H54 (cell line): ENCODE data around the gene SULF2.

Experiments used
- DNase-seq: peaks from one replicate; pipeline ENCODE4 v3.0.0; 2011; ENCODE audit warnings: low spot score, mixed read lengths; ENCODE audit not compliant: insufficient read length
- FAIRE-seq: peaks from 3 replicates; lab custom pipeline; 2011; peaks lifted over from hg19 to GRCh38; lab: Jason Lieb, UNC
- POLR2A ChIP-seq: IDR thresholded peaks from 2 replicates; pipeline ENCODE4 v1.6.1; 2011; ENCODE audit warnings: low read depth, mild to moderate bottlenecking, low read length

SULF2 gene

DNA sequence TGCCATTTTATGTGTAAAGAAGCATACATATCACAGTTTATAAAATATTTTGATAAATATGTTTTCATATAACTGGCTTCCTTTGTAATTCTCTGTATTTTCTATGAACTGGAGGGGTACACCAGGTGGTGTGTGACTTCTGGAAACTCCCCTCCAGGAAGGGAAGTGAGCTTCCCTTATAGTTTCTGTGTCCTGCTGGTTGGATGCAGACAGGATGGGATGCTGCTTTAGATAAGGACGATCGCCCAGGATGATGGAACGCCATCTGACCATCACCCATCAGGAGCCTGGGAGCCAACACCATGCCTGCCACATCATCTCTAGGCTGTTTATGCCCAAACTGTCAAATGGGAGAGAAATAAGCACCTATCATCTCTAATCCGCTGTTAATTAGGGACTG, 66.1 kb downstream of the SULF2 start:
- DNase-seq (no peak), FAIRE-seq (no peak)
- no peak for TF ChIP-seq POLR2A

DNA sequence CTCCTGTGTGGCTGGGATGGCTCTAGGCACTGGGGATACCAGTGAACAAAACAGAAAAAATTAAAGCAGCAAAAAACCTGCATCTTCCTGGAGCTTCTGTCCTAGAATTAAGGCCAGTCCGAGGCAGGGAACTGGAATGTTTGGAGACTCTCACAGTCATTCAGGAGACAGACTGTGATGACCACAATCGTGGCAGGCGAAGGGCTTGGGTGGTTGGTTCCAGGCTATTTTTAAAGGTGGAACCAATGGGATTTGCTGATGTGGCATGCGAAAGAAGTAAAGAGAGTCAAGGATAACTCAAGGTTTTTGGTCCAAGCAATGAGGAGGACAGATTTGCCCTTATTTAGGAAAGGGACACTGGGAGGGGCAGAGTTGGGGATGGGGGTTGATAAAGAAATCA, 66.9 kb downstream of the SULF2 start:
- no peak for FAIRE-seq
- no peak for TF ChIP-seq POLR2A
- DNase-seq: no peak

DNA sequence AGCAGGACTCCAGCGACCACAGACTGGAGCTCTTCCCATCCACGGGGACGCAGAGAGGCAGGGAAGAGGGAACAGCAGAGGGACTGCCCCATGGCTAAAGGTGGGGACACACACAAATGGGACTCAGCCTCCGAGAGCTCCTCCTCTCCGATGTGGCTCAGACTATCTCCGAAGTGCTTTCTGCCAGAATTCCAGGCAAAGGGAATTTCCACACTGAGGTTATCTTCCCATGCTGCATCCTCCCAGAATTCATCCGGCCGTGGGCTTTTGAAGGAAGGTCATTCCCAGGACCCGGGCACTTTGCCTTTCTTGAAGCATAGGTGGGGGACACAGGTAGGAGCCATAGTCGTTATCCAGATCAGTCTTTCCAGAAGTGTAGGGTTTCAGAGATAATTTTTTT, 67.9 kb downstream of the SULF2 start:
- no peak for TF ChIP-seq POLR2A
- FAIRE-seq: no peak

DNA sequence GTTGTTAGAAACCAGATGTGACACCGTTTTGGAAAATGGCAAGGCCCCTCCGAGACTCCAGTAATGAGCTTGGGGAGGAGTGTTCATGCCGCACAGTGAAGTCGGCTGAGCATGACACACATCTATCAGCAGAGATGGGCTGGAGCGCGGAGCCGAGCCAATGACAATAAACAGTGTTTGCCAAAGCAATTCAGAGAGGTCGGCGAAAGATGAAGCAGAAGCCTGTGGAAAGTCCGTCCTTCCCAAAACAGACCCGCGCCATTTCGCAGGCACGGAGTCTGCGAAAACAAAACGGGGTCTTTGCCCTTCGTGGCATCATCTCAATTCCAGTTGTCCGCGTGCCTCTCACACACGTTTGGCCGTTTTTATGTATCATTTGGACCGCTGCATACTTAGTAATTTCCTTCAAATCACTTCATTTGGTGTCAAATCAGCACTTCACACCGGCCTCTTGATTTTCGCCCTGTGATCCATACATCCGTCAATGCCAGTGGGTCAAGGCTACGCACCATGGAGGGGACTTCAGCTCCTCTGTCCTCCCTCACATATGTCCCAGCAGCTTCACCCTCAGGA, 71.3 kb downstream of the SULF2 start:
- no peak for TF ChIP-seq POLR2A
- DNase-seq (no peak), FAIRE-seq (no peak)

More for the DNA sequence above, 67.9 kb downstream of the SULF2 start:
- no peak for DNase-seq

DNA sequence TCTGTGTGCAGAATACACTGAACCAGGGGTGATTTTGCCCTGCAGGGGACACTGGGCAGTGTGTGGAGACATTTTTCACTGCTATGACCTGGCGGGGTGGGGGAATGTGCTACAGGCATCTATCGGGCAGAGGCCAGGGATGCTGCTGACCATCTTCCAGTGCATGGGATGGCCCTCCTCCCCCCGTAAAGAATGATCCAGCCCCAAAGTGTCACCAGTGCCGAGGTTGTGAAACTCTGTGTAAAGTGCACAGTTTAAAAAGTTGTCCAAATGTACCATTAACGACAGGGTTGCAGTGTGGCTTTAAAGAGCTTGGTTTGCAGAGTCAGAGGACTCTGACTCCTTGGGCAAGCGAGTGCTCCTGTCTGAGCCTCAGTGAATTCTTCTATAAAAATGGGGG, 72.1 kb downstream of the SULF2 start:
- DNase-seq: no peak
- no peak for FAIRE-seq
- TF ChIP-seq POLR2A: no peak

DNA sequence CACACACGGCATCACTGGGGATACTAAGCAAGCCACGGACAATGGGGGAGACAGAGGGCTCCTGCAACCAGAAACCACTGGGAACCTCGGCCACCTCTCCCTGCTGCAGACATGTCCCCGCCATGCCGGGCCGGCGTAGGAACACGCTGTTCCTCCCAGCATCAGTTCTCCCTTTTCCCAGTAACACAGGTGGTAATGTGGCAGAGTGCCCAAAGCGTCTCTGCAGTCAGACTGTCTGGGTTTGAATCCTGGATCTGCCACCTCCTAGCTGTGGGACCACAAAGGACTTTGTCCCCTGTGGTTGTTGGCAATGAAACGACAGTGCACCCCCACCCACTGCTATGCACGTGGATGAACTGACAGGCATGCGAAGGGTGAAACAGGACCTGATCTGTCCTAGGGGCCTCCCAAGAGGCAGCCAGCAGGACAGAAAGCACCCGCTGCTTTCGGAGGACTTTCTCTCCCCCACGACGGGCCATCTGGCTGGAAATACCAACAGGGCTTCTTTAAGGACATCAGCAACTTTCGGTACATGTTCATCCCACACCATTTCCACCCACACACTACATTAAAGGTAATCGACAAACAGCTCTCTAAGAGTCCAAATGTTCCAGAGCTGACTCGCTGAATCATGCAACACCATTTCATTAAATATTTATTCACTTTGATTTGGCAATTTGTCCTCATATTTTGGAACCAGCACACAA, 74.1 kb downstream of the SULF2 start:
- no peak for FAIRE-seq
- no peak for TF ChIP-seq POLR2A

DNA sequence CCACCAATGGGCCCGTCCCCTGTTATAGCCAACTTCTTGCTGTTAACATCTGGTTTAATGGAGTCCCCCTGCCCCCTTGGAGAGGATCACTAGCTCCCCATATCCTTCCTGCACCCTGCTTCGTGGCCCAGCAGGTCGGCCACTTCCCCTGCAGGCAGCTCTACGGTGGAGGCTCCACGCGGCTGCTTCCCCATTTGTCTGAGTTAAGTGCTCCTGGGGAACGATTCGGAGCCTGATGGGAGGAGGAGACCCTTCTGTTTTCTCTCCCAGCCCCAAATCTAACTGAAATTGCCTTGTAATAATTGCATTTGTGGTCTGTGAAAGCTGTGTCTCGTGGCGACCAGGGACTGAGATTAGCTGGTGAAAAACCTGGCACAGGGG, 74.6 kb downstream of the SULF2 start:
- FAIRE-seq: no peak
- no peak for DNase-seq
- TF ChIP-seq POLR2A: no peak

More for the DNA sequence above, 74.1 kb downstream of the SULF2 start:
- DNase-seq: no peak

DNA sequence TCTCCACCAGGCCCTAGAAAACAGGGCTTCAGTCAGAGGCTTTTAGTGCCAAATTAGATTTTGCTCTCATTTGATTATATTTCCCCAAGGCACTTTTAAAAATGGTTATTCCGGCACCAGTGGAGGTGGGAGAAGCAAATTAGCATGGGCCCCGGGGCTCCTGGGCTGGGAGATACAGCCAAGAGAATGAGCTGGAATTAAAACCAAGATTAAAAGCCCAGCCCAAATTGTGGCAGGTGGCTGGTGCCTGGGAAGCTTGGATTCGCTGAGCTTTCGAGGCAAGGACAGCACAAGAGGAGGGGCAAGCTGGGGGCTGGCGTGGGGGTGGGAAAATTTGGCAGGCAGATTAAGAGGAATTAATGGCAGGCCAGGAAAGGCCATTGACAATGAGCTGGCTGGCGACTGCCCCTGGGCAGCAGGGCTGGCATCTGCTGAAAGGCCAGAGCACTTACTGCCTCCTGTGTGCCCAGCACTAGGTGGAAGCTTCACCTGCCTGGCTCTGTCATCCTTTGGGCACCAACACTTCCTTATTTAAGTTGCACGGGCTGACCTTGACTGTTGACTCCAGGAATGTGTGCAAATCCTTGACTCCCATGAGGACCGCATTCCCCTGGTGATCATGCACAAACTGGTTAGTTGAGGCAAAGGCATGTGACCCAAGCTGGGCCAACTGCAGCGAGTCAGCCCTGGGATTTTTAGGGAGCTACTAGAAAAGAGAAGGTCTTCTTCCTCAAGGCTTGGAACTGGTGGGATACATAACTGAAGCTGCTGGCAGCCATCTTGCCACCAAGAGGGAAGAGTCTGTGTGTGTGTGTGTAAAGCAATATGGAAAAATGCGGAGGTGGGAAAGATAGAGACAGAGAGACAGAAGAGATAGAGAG, 76.1 kb downstream of the SULF2 start:
- DNase-seq: no peak
- no peak for FAIRE-seq
- TF ChIP-seq POLR2A: no peak

DNA sequence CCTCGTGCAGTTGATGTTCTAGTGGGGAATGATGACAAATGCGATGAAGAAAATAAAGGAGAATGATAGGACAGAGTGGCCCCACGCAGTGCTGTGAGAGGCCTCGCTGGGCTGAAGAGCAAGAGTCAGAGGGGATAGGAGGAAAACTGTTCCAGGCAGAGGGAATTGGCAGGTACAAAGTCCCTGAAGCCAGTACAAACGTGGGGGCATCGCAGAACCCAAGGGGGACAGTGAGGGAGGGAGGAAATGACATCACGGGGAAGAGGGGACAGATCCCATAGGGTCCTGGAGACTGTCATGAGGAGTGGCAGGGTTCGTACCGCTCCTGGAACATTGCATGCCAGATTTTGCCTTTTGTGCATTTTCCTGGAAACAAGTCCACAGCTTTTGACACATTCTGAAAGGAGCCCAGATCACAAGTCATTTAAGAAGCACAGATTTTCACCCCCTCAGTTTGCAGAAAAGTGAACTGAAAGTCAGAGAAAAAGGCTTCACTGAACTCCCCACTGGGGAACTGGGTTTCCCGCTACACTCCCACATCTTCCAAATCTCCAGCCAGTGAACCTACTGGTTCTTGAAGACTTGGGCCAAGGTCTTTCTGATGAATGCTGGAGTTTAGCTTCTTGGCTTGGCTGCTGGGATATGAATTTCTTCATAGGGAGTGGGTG, 77.0 kb downstream of the SULF2 start:
- no peak for FAIRE-seq

DNA sequence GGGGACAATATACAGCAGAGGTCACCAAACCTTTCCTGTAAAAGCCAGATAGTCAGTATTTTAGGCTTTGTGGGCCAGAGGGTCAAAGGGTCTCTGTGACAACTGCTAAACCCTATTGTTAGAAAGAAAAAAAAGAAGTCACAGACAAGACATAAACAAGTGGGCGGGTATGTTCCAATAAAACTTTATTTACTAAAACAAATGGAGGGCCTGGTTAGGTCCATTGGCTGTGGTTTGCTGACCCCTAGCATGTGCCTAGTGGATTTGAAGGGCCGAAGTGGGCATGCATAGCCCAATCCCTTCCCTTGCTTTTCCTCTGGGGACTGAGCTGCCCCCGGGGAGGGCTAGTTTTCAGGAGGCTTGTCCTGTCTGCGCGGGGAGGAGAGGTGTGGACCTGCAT, 78.9 kb downstream of the SULF2 start:
- FAIRE-seq: no peak
- no peak for TF ChIP-seq POLR2A
- no peak for DNase-seq

More for the DNA sequence above, 77.0 kb downstream of the SULF2 start:
- no peak for TF ChIP-seq POLR2A
- no peak for DNase-seq

DNA sequence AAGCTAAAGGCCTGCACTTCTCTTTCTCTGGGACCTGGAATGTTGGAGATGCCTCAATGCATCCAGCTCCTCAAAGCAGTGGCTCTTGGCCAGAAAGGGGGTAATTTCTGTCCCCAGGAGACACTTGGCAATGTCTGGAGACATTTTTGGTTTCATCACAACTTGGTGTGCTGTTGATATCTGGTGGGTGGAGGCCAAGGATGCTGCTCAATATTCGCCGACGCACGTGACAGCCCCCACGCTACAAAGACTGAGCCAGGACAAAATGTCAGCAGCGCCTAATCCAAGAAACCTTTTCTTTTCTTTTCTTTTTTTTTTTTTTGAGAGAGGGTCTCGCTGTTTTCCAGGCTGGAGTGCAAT, 79.8 kb downstream of the SULF2 start:
- no peak for TF ChIP-seq POLR2A
- DNase-seq (no peak), FAIRE-seq (no peak)

DNA sequence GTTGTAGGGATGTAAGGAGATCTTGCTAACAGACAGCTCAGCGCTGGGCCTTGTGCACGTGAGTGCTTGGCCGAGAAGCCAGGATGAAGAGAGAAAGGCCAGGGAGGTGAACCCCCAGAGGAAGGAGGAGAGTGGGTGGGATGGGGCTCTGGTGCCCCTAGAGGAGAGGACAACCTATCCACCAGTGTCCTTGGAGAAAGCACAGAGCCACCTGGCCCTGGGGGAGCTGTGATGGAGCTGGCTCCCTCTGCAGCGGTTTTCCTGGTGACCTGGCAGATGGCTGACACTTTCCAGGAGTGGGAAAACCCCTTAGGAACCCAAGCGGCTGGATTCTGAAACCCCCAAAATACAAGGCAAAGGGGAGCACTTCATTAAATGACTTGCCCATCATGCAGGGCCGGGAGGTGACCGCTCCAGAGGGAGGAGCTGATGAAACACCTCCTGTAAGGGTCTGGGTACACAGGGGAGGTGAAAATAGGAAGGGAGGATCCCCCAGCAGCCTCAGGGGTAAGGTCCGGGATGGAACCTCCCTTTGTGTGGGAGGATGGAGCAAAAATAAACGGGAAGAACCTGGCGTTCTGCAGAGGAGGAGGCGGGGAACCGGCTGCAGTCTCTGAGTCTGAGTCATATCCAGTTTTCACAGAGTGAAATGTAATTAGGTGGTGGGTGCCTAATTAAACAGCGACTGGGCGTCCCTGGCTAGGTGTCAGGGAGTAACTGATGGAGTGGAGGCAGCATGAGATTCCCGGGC, 80.4 kb downstream of the SULF2 start:
- no peak for DNase-seq
- no peak for TF ChIP-seq POLR2A
- FAIRE-seq: no peak

DNA sequence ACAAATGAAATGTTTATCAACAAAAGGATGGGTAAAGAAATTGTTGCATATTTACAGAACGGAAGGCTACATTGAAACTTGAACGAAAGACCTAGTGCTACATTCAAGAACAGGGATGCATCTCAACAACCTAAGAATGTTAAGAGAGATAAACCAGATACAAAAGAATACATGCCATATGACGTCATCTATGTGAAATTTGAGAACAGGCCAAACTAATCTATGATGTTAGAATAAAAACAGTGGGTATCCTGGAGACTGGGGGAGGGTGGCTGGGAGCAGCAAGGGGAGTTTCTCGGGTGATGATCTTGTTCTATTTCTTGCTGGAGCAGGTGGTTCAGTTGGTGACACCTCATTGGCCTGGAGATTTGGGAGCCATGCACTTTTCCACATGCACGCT, 81.5 kb downstream of the SULF2 start:
- no peak for DNase-seq
- no peak for TF ChIP-seq POLR2A
- FAIRE-seq: no peak

DNA sequence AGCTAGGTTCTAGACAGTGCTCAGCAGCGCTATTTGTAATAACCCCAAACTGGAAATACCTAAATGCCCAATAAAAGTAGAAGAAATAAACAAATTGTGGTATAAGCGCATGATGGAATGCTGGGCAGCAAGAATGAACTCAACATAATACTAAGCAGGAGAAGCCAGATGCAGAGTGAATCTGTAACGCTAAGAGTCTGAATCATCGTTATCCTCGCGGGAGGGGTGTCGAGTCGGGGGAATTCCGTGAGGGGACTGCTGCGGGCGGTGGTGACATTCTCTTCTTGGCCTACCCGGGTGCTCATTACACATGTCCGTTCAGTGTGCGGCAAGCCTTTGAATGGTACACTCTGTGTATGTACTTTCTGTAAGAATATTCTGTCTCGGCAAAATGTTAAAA, 83.7 kb downstream of the SULF2 start:
- FAIRE-seq (no peak), DNase-seq (no peak)
- TF ChIP-seq POLR2A: no peak
